ENCODE results near the gene SLC16A7. TPM values are rescaled to one million over a fixed set of nuclear protein-coding genes. Genes with fewer than 3 reads are reported as not detected.
"Not testable (repeated sequence)": the region's sequence is repeated elsewhere in the genome, so short reads cannot be mapped to it uniquely, and the experiment has no call there.

The SLC16A7 gene
- total and polyA plus RNA-seq, 10 of the 15 experiments (the other 5 are each of a cell fraction or from before 2014, with no cell fraction given), result 1.5 to 12.9 (median 6.7) TPM

DNA sequence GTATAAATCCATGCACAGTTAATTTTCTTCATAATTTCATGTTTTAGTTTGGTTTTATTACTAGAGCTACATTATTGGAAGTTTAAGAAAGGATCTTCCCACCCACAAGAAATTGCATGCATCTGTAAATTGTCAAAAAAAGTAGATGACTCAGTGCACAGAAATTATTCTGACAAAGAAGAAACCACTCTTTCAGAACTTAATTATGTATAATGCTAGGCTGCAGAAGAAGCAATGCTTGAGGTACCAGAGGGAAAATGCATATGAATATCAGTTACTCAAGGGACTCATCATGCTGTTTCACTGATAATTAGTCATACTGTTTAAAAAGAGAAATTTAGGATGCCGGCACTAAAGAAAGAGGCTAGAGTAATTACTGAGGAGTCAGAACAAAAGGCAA lies 147.0 kb downstream of the SLC16A7 start (continued):
- TF ChIP-seq, protein P1, sequence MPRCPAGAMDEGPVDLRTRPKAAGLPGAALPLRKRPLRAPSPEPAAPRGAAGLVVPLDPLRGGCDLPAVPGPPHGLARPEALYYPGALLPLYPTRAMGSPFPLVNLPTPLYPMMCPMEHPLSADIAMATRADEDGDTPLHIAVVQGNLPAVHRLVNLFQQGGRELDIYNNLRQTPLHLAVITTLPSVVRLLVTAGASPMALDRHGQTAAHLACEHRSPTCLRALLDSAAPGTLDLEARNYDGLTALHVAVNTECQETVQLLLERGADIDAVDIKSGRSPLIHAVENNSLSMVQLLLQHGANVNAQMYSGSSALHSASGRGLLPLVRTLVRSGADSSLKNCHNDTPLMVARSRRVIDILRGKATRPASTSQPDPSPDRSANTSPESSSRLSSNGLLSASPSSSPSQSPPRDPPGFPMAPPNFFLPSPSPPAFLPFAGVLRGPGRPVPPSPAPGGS (IDR thresholded peaks at IDR 0.05; ENCODE audit: borderline replicate concordance, insufficient read depth, low read depth, low read length, poor library complexity, severe bottlenecking), result no peak

DNA sequence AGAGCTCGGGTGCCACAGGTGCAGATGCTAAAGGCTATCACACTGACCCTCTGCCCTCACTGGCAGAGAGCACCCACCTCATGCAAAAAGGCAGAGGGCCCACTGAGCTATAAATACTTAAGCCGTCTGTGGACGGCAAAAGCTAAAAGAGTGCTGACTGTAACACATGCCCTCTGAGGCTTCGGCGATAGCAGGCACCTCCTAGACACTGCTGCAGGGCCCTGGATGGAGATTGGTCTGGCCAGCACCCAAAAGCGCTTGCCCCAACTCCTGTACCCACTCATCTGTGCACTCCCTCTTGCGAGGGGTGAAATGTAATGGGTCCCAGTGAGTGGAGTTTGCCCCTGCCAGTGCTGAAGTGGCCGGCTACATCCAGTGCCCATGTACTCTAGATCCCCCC lies 148.7 kb downstream of the SLC16A7 start:
- SMC1A ChIA-PET (ENCODE audit: uncharacterized antibody, unreplicated experiment), result no interaction called here

DNA sequence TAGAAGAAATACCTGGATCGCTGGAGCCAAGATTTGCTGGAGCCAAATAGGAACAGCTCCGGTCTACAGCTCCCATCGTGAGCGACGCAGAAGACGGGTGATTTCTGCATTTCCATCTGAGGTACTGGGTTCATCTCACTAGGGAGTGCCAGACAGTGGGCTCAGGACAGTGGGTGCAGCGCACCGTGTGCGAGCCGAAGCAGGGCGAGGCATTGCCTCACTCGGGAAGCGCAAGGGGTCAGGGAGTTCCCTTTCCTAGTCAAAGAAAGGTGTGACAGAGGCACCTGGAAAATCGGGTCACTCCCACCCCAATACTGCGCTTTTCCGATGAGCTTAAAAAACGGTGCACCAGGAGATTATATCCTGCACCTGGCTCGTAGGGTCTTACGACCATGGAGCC lies 155.3 kb downstream of the SLC16A7 start:
- FAIRE-seq; intact Hi-C loops (cut with micrococcal nuclease; ENCODE audit: unreplicated experiment): not testable (repeated sequence)

More for the DNA sequence above, 148.7 kb downstream of the SLC16A7 start:
- in situ Hi-C loops (cut with MboI) (no loop called here), intact Hi-C loops (cut with micrococcal nuclease; ENCODE audit: unreplicated experiment) (no loop called here)
- no peak for FAIRE-seq
- Histone ChIP-seq H3K9me3 (replicated peaks; ENCODE audit: control insufficient read depth, insufficient read depth, low read length) (no peaks in the 10 kb centered on the region), H2AFZ (ENCODE audit: control insufficient read depth, low read depth, low read length) (no peak overlapping the region), H3K27ac (ENCODE audit: control insufficient read depth, insufficient read depth) (no peak overlapping the region), H3K4me1 (ENCODE audit: control insufficient read depth, insufficient read depth, low read length) (no peaks in the 10 kb centered on the region), H4K20me1 (ENCODE audit: control insufficient read depth, insufficient read depth) (no peaks in the 10 kb centered on the region), H3K27me3 (replicated peaks in 1 of 2; ENCODE audit: control insufficient read depth in 2 of 2, insufficient read depth in 2 of 2, low read length in 1 of 2) (no peaks in the 10 kb centered on the region), H3K79me2 (ENCODE audit: control insufficient read depth, insufficient read depth, low read length) (no peaks in the 10 kb centered on the region), H3K4me2 (ENCODE audit: control insufficient read depth, insufficient read depth) (no peak overlapping the region), H3K4me3 (no peak overlapping the region), H3K9ac (ENCODE audit: control insufficient read depth, insufficient read depth, low read length) (no peak overlapping the region), H3K36me3 (ENCODE audit: control insufficient read depth in 2 of 2, insufficient read depth in 2 of 2, low read length in 1 of 2) (no peaks in the 10 kb centered on the region)
- CTCF ChIA-PET, result no interaction called here
- ATAC-seq, result no peak
- TF ChIP-seq STAT1 (conservative IDR thresholded peaks at IDR 0.05), result no peak
- TF ChIP-seq, protein P2, sequence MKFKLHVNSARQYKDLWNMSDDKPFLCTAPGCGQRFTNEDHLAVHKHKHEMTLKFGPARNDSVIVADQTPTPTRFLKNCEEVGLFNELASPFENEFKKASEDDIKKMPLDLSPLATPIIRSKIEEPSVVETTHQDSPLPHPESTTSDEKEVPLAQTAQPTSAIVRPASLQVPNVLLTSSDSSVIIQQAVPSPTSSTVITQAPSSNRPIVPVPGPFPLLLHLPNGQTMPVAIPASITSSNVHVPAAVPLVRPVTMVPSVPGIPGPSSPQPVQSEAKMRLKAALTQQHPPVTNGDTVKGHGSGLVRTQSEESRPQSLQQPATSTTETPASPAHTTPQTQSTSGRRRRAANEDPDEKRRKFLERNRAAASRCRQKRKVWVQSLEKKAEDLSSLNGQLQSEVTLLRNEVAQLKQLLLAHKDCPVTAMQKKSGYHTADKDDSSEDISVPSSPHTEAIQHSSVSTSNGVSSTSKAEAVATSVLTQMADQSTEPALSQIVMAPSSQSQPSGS (IDR thresholded peaks at IDR 0.05; ENCODE audit: low read length), result no peak
- no peak for TF ChIP-seq ZNF622 (IDR thresholded peaks at IDR 0.05)
- no peak for TF ChIP-seq MYC (IDR thresholded peaks at IDR 0.05; ENCODE audit: insufficient read depth, insufficient read length, insufficient replicate concordance, low read length, severe bottlenecking)
- TF ChIP-seq, protein P3, sequence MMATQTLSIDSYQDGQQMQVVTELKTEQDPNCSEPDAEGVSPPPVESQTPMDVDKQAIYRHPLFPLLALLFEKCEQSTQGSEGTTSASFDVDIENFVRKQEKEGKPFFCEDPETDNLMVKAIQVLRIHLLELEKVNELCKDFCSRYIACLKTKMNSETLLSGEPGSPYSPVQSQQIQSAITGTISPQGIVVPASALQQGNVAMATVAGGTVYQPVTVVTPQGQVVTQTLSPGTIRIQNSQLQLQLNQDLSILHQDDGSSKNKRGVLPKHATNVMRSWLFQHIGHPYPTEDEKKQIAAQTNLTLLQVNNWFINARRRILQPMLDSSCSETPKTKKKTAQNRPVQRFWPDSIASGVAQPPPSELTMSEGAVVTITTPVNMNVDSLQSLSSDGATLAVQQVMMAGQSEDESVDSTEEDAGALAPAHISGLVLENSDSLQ (IDR thresholded peaks at IDR 0.05), result no peak
- no peak for TF ChIP-seq ZNF207 (IDR thresholded peaks at IDR 0.05; ENCODE audit: borderline replicate concordance)
- TF ChIP-seq PML (IDR thresholded peaks at IDR 0.05; ENCODE audit: low read length), result no peak
- no peak for TF ChIP-seq IKZF1 (conservative IDR thresholded peaks at IDR 0.05)
- TF ChIP-seq ZSCAN29 (IDR thresholded peaks at IDR 0.05), result no peak
- no peak for TF ChIP-seq SREBF2 (IDR thresholded peaks at IDR 0.05; ENCODE audit: low read length)
- DNase-seq (ENCODE audit: low read depth, low spot score), result no peak
- BruUV-seq (replicated peaks), result no TSS peak
- RAD21 ChIA-PET (ENCODE audit: unreplicated experiment), result no interaction called here
- WGBS (ENCODE audit: insufficient coverage, insufficient replicate concordance, low lambda C conversion rate, missing lambda C conversion rate), result 79% methylated on average over 8 of the region's 8 CpGs
- POLR2A ChIA-PET, result no interaction called here

More for the DNA sequence above, 155.3 kb downstream of the SLC16A7 start:
- 94% methylated on average over 14 of the region's 19 CpGs for WGBS (ENCODE audit: insufficient coverage, insufficient replicate concordance, low lambda C conversion rate, missing lambda C conversion rate)
- RAD21 ChIA-PET (ENCODE audit: unreplicated experiment); ATAC-seq; BruUV-seq (replicated peaks); POLR2A ChIA-PET; H3K9ac ChIP-seq (ENCODE audit: control insufficient read depth, insufficient read depth, low read length); H2AFZ ChIP-seq (ENCODE audit: control insufficient read depth, low read depth, low read length); SMC1A ChIA-PET (ENCODE audit: uncharacterized antibody, unreplicated experiment); DNase-seq (ENCODE audit: low read depth, low spot score); H3K36me3 ChIP-seq (ENCODE audit: control insufficient read depth in 2 of 2, insufficient read depth in 2 of 2, low read length in 1 of 2); H4K20me1 ChIP-seq (ENCODE audit: control insufficient read depth, insufficient read depth); H3K4me2 ChIP-seq (ENCODE audit: control insufficient read depth, insufficient read depth); H3K4me3 ChIP-seq; CTCF ChIA-PET; H3K27me3 ChIP-seq (replicated peaks in 1 of 2; ENCODE audit: control insufficient read depth in 2 of 2, insufficient read depth in 2 of 2, low read length in 1 of 2); H3K27ac ChIP-seq (ENCODE audit: control insufficient read depth, insufficient read depth); in situ Hi-C loops (cut with MboI); H3K9me3 ChIP-seq (replicated peaks; ENCODE audit: control insufficient read depth, insufficient read depth, low read length); H3K79me2 ChIP-seq (ENCODE audit: control insufficient read depth, insufficient read depth, low read length); H3K4me1 ChIP-seq (ENCODE audit: control insufficient read depth, insufficient read depth, low read length): not testable (repeated sequence)
